Cardiac muscle cell (in vitro differentiated cells and primary cell): ENCODE data around the gene UBE2F. TPM values are rescaled to one million over a fixed set of nuclear protein-coding genes. Genes with fewer than 3 reads are reported as not detected.
"Not testable (repeated sequence)": the region's sequence is repeated elsewhere in the genome, so short reads cannot be mapped to it uniquely, and the experiment has no call there.

Experiments used
- DNase-seq, 2 donors: peaks; one replicate each; pipeline versions ENCODE4 v3.0.0 to v3.0.0-alpha.2; 2010 to 2017; ENCODE audit warnings: low read depth in 1 of 2, low spot score in 1 of 2
- H3K27ac ChIP-seq: fragments of 200-600 bp; sonication (generic); 2 replicates; pipeline ENCODE4 v1.5.1; 2016
- H3K27me3 ChIP-seq: fragments of 200-600 bp; sonication (generic); 2 replicates; pipeline ENCODE4 v1.6.0; 2016; ENCODE audit warnings: control low read depth
- H3K36me3 ChIP-seq: fragments of 200-600 bp; sonication (generic); 2 replicates; pipeline ENCODE4 v1.5.1; 2016; ENCODE audit warnings: control low read depth
- H3K4me1 ChIP-seq: fragments of 200-600 bp; sonication (generic); 2 replicates; pipeline ENCODE4 v1.8.1; 2017; ENCODE audit warnings: low read depth, mild to moderate bottlenecking, mixed run types
- H3K4me3 ChIP-seq: fragments of 200-600 bp; sonication (generic); 2 replicates; pipeline ENCODE4 v1.5.1; 2016; ENCODE audit warnings: mild to moderate bottlenecking
- H3K9me3 ChIP-seq: fragments of 200-600 bp; sonication (generic); 2 replicates; pipeline ENCODE4 v1.5.1; 2017; ENCODE audit warnings: low read depth, mild to moderate bottlenecking, control low read depth
- CTCF ChIP-seq: IDR thresholded peaks from 2 replicates; pipeline ENCODE4 v1.5.1; 2012; ENCODE audit warnings: low read depth, mild to moderate bottlenecking, low read length
- polyA plus RNA-seq: library from polyadenylated mRNA; unstranded; fragments of >200 nt; fragmentation: Nextera tagmentation; extraction: Ambion mirVana; gene quantifications from 2 replicates; pipeline ENCODE4 v1.2.1, GENCODE V29; 2016
- total RNA-seq: library from RNA; depleted of rRNA; stranded (reverse); fragments of >200 nt; gene quantifications from 2 replicates; pipeline ENCODE4 v1.2.3, GENCODE V29; 2016

Gene UBE2F
- total and polyA plus RNA-seq, 2 experiments from 2014 or later = 35.1 to 66.2 TPM

- Histone ChIP-seq H3K36me3 (no peaks in the 10 kb centered on the region), H3K9me3 (no peaks in the 10 kb centered on the region), H3K4me1 (no peaks in the 10 kb centered on the region), H3K4me3 (peak overlapping the region; percentile 9), H3K27me3 (peaks cover 48% of the 10 kb centered on the region), H3K27ac (no peak overlapping the region)
- no peak for TF ChIP-seq CTCF
- peak; percentile 9 to 10 for DNase-seq
Observed at GRCh38 chr2:237956402-237956736, 10.4 kb upstream of the UBE2F start.

- H3K36me3 ChIP-seq = no peaks in the 10 kb centered on the region
- no peak overlapping the region for H3K27ac ChIP-seq
- H3K4me1 ChIP-seq = no peaks in the 10 kb centered on the region
- no peak for DNase-seq
- no peaks in the 10 kb centered on the region for H3K9me3 ChIP-seq
- peaks cover 11% of the 10 kb centered on the region for H3K27me3 ChIP-seq
- TF ChIP-seq CTCF = no peak
- no peak overlapping the region for H3K4me3 ChIP-seq
Observed at GRCh38 chr2:237961637-237962036, 5.2 kb upstream of the UBE2F start.

GRCh38 chr2:237962432-237963084, 4.3 kb upstream of the UBE2F start:
- DNase-seq = no peak
- TF ChIP-seq CTCF = no peak
- Histone ChIP-seq H3K36me3 (no peaks in the 10 kb centered on the region), H3K9me3 (no peaks in the 10 kb centered on the region), H3K27ac (no peak overlapping the region), H3K27me3 (peaks cover 5% of the 10 kb centered on the region), H3K4me3 (no peak overlapping the region), H3K4me1 (no peaks in the 10 kb centered on the region)

- not testable (repeated sequence) for DNase-seq, H3K36me3 ChIP-seq, H3K4me3 ChIP-seq
Observed at GRCh38 chr2:237963490-237963991, 3.3 kb upstream of the UBE2F start.

GRCh38 chr2:237964194-237964577, 2.6 kb upstream of the UBE2F start:
- H3K4me1 ChIP-seq = peaks cover 4% of the 10 kb centered on the region
- TF ChIP-seq CTCF = no peak

More at GRCh38 chr2:237963490-237963991, 3.3 kb upstream of the UBE2F start:
- H3K27me3 ChIP-seq, H3K27ac ChIP-seq, H3K4me1 ChIP-seq, H3K9me3 ChIP-seq: not testable (repeated sequence)

GRCh38 chr2:237964578-237965404, 2.0 kb upstream of the UBE2F start:
- no peak for TF ChIP-seq CTCF
- Histone ChIP-seq H3K27me3 (no peaks in the 10 kb centered on the region), H3K4me3 (no peak overlapping the region), H3K36me3 (no peaks in the 10 kb centered on the region), H3K27ac (no peak overlapping the region), H3K9me3 (no peaks in the 10 kb centered on the region), H3K4me1 (peaks cover 4% of the 10 kb centered on the region)
- peak in 1 of 2 donors; percentile 94 for DNase-seq

More at GRCh38 chr2:237964194-237964577, 2.6 kb upstream of the UBE2F start:
- DNase-seq = no peak
- Histone ChIP-seq H3K36me3 (no peaks in the 10 kb centered on the region), H3K27ac (no peak overlapping the region), H3K4me3 (no peak overlapping the region), H3K9me3 (no peaks in the 10 kb centered on the region), H3K27me3 (no peaks in the 10 kb centered on the region)

- peak overlapping the region; percentile 91 for H3K4me3 ChIP-seq
- not testable (repeated sequence) for H3K4me1 ChIP-seq
Observed at GRCh38 chr2:237965844-237966243, 970 bp upstream of the UBE2F start.

More at GRCh38 chr2:237965844-237966243, 970 bp upstream of the UBE2F start:
- H3K9me3 ChIP-seq, DNase-seq, H3K27me3 ChIP-seq, H3K27ac ChIP-seq, H3K36me3 ChIP-seq: not testable (repeated sequence)
